SK-N-SH treated with all-trans-retinoic acid at 6 μM for 48 hours (cell line): Measurements from ENCODE around the gene PHKG1.
A peak's percentile ranks its signal among the peaks of the same experiment; 100 is the strongest.
"Not testable (repeated sequence)": the region's sequence is repeated elsewhere in the genome, so short reads cannot be mapped to it uniquely, and the experiment has no call there.

Experiments
- ATAC-seq: fragments of 200-7000 bp; cut with Tn5 transposase; 3 replicates; pipeline ENCODE4 v1.9.1; 2020; ENCODE audit warnings: mild to moderate bottlenecking, moderate library complexity
- ARNTL ChIP-seq: fragments of 450-650 bp; formaldehyde crosslinking; IDR thresholded peaks from 2 replicates; pipeline ENCODE4 v1.5.0; 2020; ENCODE audit warnings: low read depth, mild to moderate bottlenecking, moderate library complexity, borderline replicate concordance
- BACH2 ChIP-seq: fragments of 250-450 bp; sonication (Bioruptor Pico); IDR thresholded peaks from 2 replicates; pipeline ENCODE4 v1.9.0; 2021; ENCODE audit warnings: mild to moderate bottlenecking, borderline replicate concordance
- CSDC2 ChIP-seq: fragments of 250-450 bp; sonication (Bioruptor Pico); IDR thresholded peaks from 2 replicates; pipeline ENCODE4 v1.5.0; 2020; ENCODE audit warnings: mild to moderate bottlenecking, moderate library complexity
- CSRNP3 ChIP-seq: fragments of 250-450 bp; sonication (Bioruptor Pico); IDR thresholded peaks from 2 replicates; pipeline ENCODE4 v1.5.1; 2021; ENCODE audit warnings: mild to moderate bottlenecking, moderate library complexity
- ESRRG ChIP-seq: fragments of 250-450 bp; sonication (Bioruptor Pico); IDR thresholded peaks from 2 replicates; pipeline ENCODE4 v1.6.1; 2021; ENCODE audit warnings: mild to moderate bottlenecking
- GLIS3 ChIP-seq: fragments of 250-450 bp; sonication (Bioruptor Pico); IDR thresholded peaks from 2 replicates; pipeline ENCODE4 v1.5.0; 2020; ENCODE audit warnings: mild to moderate bottlenecking, moderate library complexity
- ISL1 ChIP-seq: fragments of 250-450 bp; sonication (Bioruptor Pico); IDR thresholded peaks from 2 replicates; pipeline ENCODE4 v2.1.2; 2022; ENCODE audit warnings: mild to moderate bottlenecking, moderate library complexity
- OSR1 ChIP-seq: fragments of 250-450 bp; sonication (Bioruptor Pico); IDR thresholded peaks from 2 replicates; pipeline ENCODE4 v1.8.0; 2022; ENCODE audit warnings: moderate library complexity, mild to moderate bottlenecking, inconsistent platforms
- PPARA ChIP-seq: fragments of 250-450 bp; sonication (Bioruptor Pico); IDR thresholded peaks from 2 replicates; pipeline ENCODE4 v1.5.0; 2020; ENCODE audit warnings: mild to moderate bottlenecking, borderline replicate concordance
- SNAI2 ChIP-seq: fragments of 250-450 bp; sonication (Bioruptor Pico); IDR thresholded peaks from 2 replicates; pipeline ENCODE4 v1.5.0; 2020; ENCODE audit warnings: mild to moderate bottlenecking, moderate library complexity
- TCF4 ChIP-seq: fragments of 250-450 bp; sonication (Bioruptor Pico); IDR thresholded peaks from 2 replicates; pipeline ENCODE4 v1.8.0; 2021; ENCODE audit warnings: mild to moderate bottlenecking, moderate library complexity, borderline replicate concordance
- TOX ChIP-seq: fragments of 250-450 bp; sonication (Bioruptor Pico); IDR thresholded peaks from 2 replicates; pipeline ENCODE4 v1.8.0; 2021; ENCODE audit warnings: mild to moderate bottlenecking, moderate library complexity, borderline replicate concordance
- TSHZ2 ChIP-seq: fragments of 250-450 bp; sonication (Bioruptor Pico); IDR thresholded peaks from 2 replicates; pipeline ENCODE4 v1.5.0; 2020; ENCODE audit warnings: mild to moderate bottlenecking, moderate library complexity
- ZC3H10 ChIP-seq: fragments of 250-450 bp; sonication (Bioruptor Pico); IDR thresholded peaks from 2 replicates; pipeline ENCODE4 v1.5.1; 2021; ENCODE audit warnings: mild to moderate bottlenecking, moderate library complexity
- ZFP3 ChIP-seq: fragments of 250-450 bp; sonication (Bioruptor Pico); IDR thresholded peaks from 2 replicates; pipeline ENCODE4 v1.5.0; 2020; ENCODE audit warnings: mild to moderate bottlenecking, moderate library complexity
- ZNF565 ChIP-seq: fragments of 450-650 bp; formaldehyde crosslinking; conservative IDR thresholded peaks from 2 replicates; pipeline ENCODE4 v1.5.0; 2020; ENCODE audit warnings: low read depth, mild to moderate bottlenecking, moderate library complexity
- TF ChIP-seq, protein P1 (sequence below): fragments of 250-450 bp; sonication (Bioruptor Pico); IDR thresholded peaks from 2 replicates; pipeline ENCODE4 v1.5.1; 2020; ENCODE audit warnings: low read depth, mild to moderate bottlenecking, moderate library complexity

Gene PHKG1

GRCh38 chr7:56106108-56107073 is 13.6 kb upstream of the PHKG1 start, which contains the start of gene CHCHD2 (continued):
- TF ChIP-seq GLIS3: peak; percentile 11; the same call in 1 of the 2 replicates
- 0 out of 2 replicates have a peak, but pooled peaks have one; percentile 60 for TF ChIP-seq ZFP3 (CRISPR knock-in tag)
- peak; percentile 49; the same call in 1 of the 2 replicates for TF ChIP-seq CSDC2 (CRISPR knock-in tag)
- peak; percentile 49; the same call in 1 of the 2 replicates for TF ChIP-seq SNAI2
- TF ChIP-seq ZC3H10 (CRISPR knock-in tag): peak; percentile 21
- TF ChIP-seq TCF4 (CRISPR knock-in tag): no peak; the same call in 1 of the 2 replicates
- TF ChIP-seq PPARA (CRISPR knock-in tag): peak; percentile 78; the same call in 1 of the 2 replicates
- no peak for TF ChIP-seq OSR1 (CRISPR knock-in tag)
- no peak for TF ChIP-seq TOX (CRISPR knock-in tag)

DNA sequence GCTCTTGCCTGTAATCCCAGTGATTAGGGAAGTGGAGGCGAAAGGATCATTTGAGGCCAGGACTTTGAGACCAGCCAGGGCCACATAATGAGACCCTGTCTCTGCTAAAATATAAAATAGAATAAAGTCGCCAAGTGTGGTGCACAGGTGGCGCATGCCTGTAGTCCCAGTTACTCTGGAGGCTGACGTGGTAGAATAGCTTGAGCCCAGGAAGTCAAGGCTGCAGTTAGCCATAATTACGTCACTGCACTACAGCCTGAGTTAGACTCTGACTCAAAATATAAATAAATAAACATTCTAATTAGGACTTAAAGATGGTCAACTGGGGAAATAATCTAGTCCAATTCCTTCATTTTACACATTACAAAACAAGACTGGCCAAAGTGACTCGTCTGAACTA is 12.8 kb upstream of the PHKG1 start:
- TF ChIP-seq SNAI2 (no peak), CSRNP3 (0 out of 2 replicates have a peak, but pooled peaks have one; percentile 21), ISL1 (CRISPR knock-in tag) (no peak)
- TF ChIP-seq, protein P1, sequence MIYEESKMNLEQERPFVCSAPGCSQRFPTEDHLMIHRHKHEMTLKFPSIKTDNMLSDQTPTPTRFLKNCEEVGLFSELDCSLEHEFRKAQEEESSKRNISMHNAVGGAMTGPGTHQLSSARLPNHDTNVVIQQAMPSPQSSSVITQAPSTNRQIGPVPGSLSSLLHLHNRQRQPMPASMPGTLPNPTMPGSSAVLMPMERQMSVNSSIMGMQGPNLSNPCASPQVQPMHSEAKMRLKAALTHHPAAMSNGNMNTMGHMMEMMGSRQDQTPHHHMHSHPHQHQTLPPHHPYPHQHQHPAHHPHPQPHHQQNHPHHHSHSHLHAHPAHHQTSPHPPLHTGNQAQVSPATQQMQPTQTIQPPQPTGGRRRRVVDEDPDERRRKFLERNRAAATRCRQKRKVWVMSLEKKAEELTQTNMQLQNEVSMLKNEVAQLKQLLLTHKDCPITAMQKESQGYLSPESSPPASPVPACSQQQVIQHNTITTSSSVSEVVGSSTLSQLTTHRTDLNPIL (CRISPR knock-in tag): 0 out of 2 replicates have a peak, but pooled peaks have one; percentile 12
- ATAC-seq: peak; percentile 54

GRCh38 chr7:56104138-56104537 is 11.4 kb upstream of the PHKG1 start:
- not testable (repeated sequence) for ATAC-seq

GRCh38 chr7:56099653-56100052 is 6.9 kb upstream of the PHKG1 start:
- no peak for TF ChIP-seq TCF4 (CRISPR knock-in tag)
- TF ChIP-seq, protein P1 (CRISPR knock-in tag): no peak
- TF ChIP-seq ARNTL: no peak
- TF ChIP-seq GLIS3: no peak
- no peak for TF ChIP-seq ISL1 (CRISPR knock-in tag)
- no peak for TF ChIP-seq BACH2
- TF ChIP-seq CSRNP3: no peak
- no peak for TF ChIP-seq TSHZ2 (CRISPR knock-in tag)
- TF ChIP-seq TOX (CRISPR knock-in tag): no peak
- TF ChIP-seq ZFP3 (CRISPR knock-in tag): no peak
- no peak for TF ChIP-seq OSR1 (CRISPR knock-in tag)
- no peak for TF ChIP-seq ZNF565 (CRISPR knock-in tag)
- TF ChIP-seq PPARA (CRISPR knock-in tag): no peak
- TF ChIP-seq ESRRG (CRISPR knock-in tag): no peak
- no peak for TF ChIP-seq CSDC2 (CRISPR knock-in tag)
- TF ChIP-seq SNAI2: no peak
- no peak for ATAC-seq

- ATAC-seq: not testable (repeated sequence)
Measured at GRCh38 chr7:56098187-56099008, 5.6 kb upstream of the PHKG1 start.
